ENCODE data around the gene ATP9A.

DNA sequence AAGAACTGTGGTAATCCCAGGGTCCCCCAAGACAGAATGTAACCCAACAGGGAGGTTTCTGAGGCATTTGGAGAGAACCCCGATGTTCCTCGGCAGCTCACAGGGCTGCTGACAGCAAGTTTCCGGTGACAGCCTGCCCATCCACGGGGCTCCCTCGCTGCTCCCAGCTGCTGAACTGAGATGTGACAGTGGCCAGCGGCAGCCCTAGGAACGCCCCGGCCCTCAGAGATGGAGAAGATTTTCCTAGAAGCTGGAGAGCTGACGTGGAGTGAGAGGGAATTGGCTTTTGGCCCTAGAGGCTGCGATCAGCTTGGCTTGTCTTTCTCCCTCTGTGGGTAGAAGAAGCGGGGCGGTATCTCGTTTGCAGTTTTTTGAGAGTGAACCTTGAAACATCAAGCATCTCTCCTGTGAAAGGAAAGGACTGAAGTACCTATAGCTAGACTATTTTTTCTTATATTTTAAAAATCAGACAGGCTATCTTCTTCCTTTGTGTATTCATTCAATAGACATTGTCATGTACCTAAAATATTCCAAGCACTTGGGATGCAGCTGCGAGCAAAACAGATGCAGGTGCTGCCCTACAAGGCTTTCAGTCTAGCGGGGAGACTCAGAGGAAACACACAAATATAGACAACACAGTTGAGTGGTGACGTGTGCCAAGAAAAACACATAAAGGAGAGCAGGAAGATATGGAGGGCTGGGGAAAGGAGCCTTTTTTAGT, 197.3 kb downstream of the ATP9A start:
- TF ChIP-seq, protein P1, sequence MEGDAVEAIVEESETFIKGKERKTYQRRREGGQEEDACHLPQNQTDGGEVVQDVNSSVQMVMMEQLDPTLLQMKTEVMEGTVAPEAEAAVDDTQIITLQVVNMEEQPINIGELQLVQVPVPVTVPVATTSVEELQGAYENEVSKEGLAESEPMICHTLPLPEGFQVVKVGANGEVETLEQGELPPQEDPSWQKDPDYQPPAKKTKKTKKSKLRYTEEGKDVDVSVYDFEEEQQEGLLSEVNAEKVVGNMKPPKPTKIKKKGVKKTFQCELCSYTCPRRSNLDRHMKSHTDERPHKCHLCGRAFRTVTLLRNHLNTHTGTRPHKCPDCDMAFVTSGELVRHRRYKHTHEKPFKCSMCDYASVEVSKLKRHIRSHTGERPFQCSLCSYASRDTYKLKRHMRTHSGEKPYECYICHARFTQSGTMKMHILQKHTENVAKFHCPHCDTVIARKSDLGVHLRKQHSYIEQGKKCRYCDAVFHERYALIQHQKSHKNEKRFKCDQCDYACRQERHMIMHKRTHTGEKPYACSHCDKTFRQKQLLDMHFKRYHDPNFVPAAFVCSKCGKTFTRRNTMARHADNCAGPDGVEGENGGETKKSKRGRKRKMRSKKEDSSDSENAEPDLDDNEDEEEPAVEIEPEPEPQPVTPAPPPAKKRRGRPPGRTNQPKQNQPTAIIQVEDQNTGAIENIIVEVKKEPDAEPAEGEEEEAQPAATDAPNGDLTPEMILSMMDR (IDR thresholded peaks at IDR 0.05; ENCODE audit: extremely low read depth in 1 of 2, insufficient read depth in 1 of 2, low read depth in 1 of 2, low read length in 2 of 2) = no peak
- TF ChIP-seq JUN (IDR thresholded peaks at IDR 0.05; ENCODE audit: borderline replicate concordance, insufficient read depth, insufficient read length, low read depth) = no peak
- no peak for TF ChIP-seq POLR2A (IDR thresholded peaks at IDR 0.05; ENCODE audit: low read depth, low read length)
- TF ChIP-seq, protein P2, sequence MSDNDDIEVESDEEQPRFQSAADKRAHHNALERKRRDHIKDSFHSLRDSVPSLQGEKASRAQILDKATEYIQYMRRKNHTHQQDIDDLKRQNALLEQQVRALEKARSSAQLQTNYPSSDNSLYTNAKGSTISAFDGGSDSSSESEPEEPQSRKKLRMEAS (IDR thresholded peaks at IDR 0.05; ENCODE audit: insufficient read depth, insufficient read length) = no peak
- no peak for TF ChIP-seq MYC (IDR thresholded peaks at IDR 0.05; ENCODE audit: low read depth, low read length)
